Tibial nerve (tissue), 4 donors: Measurements from ENCODE around the gene PRCD.

Source experiments
- CTCF ChIP-seq, 5 experiments: fragments of 200-600 bp in 3 of 5; fragments of 450-650 bp in 2 of 5; sonication (generic) in 3 of 5; IDR thresholded peaks; one replicate each; pipeline ENCODE4 v1.5.1; 2016 to 2019; ENCODE audit warnings: antibody characterized with exemption in 5 of 5, mild to moderate bottlenecking in 3 of 5, moderate library complexity in 2 of 5
- EP300 ChIP-seq, 2 donors: sonication (generic); formaldehyde crosslinking; IDR thresholded peaks; one replicate each; pipeline ENCODE4 v1.6.1; 2017; ENCODE audit warnings: antibody characterized with exemption in 2 of 2, mild to moderate bottlenecking in 1 of 2
- POLR2A ChIP-seq, 2 donors: fragments of 450-650 bp; IDR thresholded peaks; one replicate each; pipeline ENCODE4 v1.6.1; 2017; ENCODE audit warnings: antibody characterized with exemption in 2 of 2, mild to moderate bottlenecking in 2 of 2, moderate library complexity in 2 of 2

- TF ChIP-seq CTCF (IDR thresholded peaks at IDR 0.05) (peak in 4 of 5 experiments; percentile 1 to 45 (median 18)), POLR2A (IDR thresholded peaks at IDR 0.05) (no peak), EP300 (IDR thresholded peaks at IDR 0.05) (peak; percentile 58 to 81)
These were observed 10.4 kb upstream of the PRCD start for GRCh38 chr17:76529224-76530094.
